ENCODE measurements around the gene FAM53B. TPM values are rescaled to one million over a fixed set of nuclear protein-coding genes. Genes with fewer than 3 reads are reported as not detected.
"Not testable (repeated sequence)": the region's sequence is repeated elsewhere in the genome, so short reads cannot be mapped to it uniquely, and the experiment has no call there.

The FAM53B gene
- total RNA-seq, 4 donors from 2014 or later, result 140 to 253 (median 192) TPM

DNA sequence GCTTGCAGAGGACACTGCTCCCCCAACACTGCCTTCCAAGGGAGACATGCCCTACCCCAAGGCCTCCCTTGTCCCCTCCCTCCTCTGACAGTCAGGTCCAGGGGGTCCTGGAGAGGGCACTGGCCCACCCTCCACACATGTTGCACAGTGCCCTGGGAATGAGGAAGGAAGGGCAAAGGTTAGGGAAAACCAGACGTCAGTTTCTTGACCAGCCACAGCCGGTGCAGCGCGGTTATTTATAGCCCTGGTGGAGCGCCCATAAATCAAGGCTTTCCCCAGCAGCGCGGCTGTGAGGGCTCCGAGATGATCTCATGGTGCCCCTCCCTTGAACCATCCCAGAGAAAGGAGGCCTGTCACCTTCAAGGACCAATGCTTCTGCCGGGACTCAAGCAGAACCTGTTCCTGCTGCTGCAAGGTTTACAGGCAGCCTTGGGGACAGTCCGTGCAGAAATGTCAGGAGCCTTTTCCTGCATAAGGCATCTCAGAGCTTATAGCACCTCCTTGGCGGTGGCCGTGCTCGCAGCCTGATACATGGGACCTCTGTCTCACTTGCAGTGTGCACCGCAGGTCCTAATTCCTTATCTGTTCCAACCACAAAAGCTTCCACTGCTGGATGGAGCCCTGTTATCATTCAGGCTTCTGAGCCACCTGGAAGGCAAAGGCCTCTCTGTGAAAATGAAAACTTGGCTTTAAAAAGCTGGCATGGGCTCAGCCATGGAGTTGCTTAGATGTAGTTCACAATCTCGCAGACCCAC, 155.3 kb downstream of the FAM53B start:
- H3K9me3 ChIP-seq, result no peaks in the 10 kb centered on the region
- intact Hi-C loops (cut with DNase I; ENCODE audit: low total_unique reads), result no loop called here
- no peak overlapping the region for H3K4me3 ChIP-seq
- peak; percentile 70 to 82 for DNase-seq
- in situ Hi-C loops (cut with MboI; ENCODE audit: low sequenced_read_pairs in 4 of 4), result no loop called here
- peaks cover 14 to 20% of the 10 kb centered on the region in 2 donors for H3K4me1 ChIP-seq
- peak; percentile 91 to 95 for ATAC-seq
- peak overlapping the region; percentile 34 to 68 (median 44) for H3K27ac ChIP-seq
- H3K36me3 ChIP-seq, result no peaks in the 10 kb centered on the region
- TF ChIP-seq, protein P1, sequence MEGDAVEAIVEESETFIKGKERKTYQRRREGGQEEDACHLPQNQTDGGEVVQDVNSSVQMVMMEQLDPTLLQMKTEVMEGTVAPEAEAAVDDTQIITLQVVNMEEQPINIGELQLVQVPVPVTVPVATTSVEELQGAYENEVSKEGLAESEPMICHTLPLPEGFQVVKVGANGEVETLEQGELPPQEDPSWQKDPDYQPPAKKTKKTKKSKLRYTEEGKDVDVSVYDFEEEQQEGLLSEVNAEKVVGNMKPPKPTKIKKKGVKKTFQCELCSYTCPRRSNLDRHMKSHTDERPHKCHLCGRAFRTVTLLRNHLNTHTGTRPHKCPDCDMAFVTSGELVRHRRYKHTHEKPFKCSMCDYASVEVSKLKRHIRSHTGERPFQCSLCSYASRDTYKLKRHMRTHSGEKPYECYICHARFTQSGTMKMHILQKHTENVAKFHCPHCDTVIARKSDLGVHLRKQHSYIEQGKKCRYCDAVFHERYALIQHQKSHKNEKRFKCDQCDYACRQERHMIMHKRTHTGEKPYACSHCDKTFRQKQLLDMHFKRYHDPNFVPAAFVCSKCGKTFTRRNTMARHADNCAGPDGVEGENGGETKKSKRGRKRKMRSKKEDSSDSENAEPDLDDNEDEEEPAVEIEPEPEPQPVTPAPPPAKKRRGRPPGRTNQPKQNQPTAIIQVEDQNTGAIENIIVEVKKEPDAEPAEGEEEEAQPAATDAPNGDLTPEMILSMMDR (IDR thresholded peaks at IDR 0.05 in 4 of 5, conservative IDR thresholded peaks at IDR 0.05 in 1 of 5), result no peak
- no peak for TF ChIP-seq POLR2A (IDR thresholded peaks at IDR 0.05)
- H3K27me3 ChIP-seq, result no peaks in the 10 kb centered on the region

DNA sequence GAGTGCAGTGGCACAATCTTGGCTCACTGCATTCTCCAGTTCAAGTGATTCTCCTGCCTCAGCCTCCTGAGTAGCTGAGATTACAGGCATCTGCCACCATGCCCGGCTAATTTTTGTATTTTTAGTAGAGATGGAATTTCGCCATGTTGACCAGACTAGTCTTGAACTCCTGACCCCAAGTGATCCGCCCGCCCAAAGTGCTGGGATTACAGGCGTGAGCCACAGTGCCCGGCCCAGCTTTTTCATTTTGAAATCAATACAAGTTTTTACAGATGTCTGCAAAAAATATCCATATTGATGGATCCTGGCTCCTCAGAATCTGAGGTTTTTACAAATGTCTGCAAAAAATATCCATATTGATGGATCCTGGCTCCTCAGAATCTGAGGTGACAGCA, 155.8 kb downstream of the FAM53B start:
- peak overlapping the region; percentile 34 to 68 (median 44) for H3K27ac ChIP-seq
- intact Hi-C loops (cut with DNase I; ENCODE audit: low total_unique reads), result not testable (repeated sequence)

DNA sequence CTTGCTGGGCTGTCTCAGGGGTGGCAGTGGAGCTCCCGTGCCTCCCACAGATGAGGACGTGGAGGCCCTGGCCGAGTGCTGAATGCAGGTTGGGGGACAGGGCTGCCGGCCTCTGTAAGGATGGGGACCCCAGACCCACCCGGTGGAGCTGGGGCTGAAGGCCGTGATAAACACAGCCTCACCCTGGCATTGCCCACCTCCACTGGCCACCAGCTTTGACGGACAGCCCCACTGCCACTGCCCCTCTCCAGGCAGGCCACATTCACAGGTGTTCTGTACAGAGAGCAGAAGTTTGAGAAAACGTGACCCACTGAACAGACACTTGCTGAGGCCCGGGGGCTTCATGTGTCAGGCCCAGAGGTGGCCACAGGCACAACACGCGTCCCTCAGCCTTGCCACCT, 156.4 kb downstream of the FAM53B start:
- Histone ChIP-seq H3K36me3 (no peaks in the 10 kb centered on the region), H3K9me3 (no peaks in the 10 kb centered on the region), H3K27me3 (no peaks in the 10 kb centered on the region), H3K4me3 (no peak overlapping the region), H3K4me1 (peaks cover 14 to 20% of the 10 kb centered on the region in 2 donors), H3K27ac (no peak overlapping the region)
- ATAC-seq (no peak), DNase-seq (no peak)
- in situ Hi-C loops (cut with MboI; ENCODE audit: low sequenced_read_pairs in 4 of 4) (no loop called here), intact Hi-C loops (cut with DNase I; ENCODE audit: low total_unique reads) (no loop called here)
- no peak for TF ChIP-seq POLR2A (IDR thresholded peaks at IDR 0.05)
- TF ChIP-seq, protein P1 (IDR thresholded peaks at IDR 0.05 in 4 of 5, conservative IDR thresholded peaks at IDR 0.05 in 1 of 5), result no peak

More for the DNA sequence above, 155.8 kb downstream of the FAM53B start:
- H3K27me3 ChIP-seq; in situ Hi-C loops (cut with MboI; ENCODE audit: low sequenced_read_pairs in 4 of 4); H3K9me3 ChIP-seq; ATAC-seq; H3K36me3 ChIP-seq; DNase-seq; H3K4me3 ChIP-seq: not testable (repeated sequence)
- H3K4me1 ChIP-seq, result peaks cover 14 to 20% of the 10 kb centered on the region in 2 donors

DNA sequence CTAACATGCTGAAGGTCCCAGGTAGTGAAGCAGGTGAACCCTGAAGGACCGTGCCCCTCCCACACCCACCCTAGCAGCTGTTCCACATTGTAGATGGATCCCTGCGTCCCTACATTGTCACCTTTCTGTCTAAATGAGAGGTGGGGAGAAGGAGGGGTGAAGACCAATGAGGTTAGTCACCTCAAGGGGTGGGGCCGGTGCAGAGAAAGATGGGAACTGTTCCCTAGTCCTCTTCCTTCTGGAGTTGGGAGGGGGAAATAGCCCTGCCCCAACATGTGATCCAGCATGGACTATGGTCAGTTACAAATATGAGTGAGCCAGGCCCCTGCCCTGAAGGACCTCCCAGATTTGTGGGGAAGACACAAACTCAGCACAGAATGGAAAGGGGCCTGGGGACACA, 158.0 kb downstream of the FAM53B start:
- TF ChIP-seq, protein P1 (IDR thresholded peaks at IDR 0.05 in 4 of 5, conservative IDR thresholded peaks at IDR 0.05 in 1 of 5), result no peak
- no peak for TF ChIP-seq POLR2A (IDR thresholded peaks at IDR 0.05)
- Histone ChIP-seq H3K4me1 (peaks cover 14 to 20% of the 10 kb centered on the region in 2 donors), H3K36me3 (no peaks in the 10 kb centered on the region), H3K4me3 (no peak overlapping the region), H3K27ac (no peak overlapping the region), H3K27me3 (no peaks in the 10 kb centered on the region), H3K9me3 (no peaks in the 10 kb centered on the region)
- DNase-seq (no peak), ATAC-seq (no peak)
- intact Hi-C loops (cut with DNase I; ENCODE audit: low total_unique reads) (no loop called here), in situ Hi-C loops (cut with MboI; ENCODE audit: low sequenced_read_pairs in 4 of 4) (no loop called here)

DNA sequence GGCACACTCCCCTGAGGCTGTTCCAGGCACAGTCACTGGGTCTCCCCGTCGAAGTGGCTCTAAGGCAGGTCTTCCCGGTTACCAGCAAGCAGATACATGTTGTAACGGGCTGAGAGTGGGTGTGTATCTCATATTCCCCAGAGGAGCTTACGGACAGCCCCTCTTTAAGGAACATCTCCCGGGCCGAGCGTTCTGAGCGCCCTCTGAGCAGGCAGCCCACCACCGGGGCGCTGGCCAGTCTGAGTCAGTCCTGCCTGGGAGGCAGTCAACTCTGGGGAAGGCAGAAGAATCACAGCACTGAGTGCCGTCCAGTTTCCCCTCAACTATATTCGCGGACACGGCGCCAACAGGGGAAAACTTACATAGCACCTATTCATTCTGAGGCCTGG, 165.2 kb downstream of the FAM53B start:
- no peak for DNase-seq
- Histone ChIP-seq H3K4me3 (no peak overlapping the region), H3K4me1 (no peaks in the 10 kb centered on the region), H3K36me3 (no peaks in the 10 kb centered on the region), H3K27ac (no peak overlapping the region), H3K27me3 (no peaks in the 10 kb centered on the region), H3K9me3 (no peaks in the 10 kb centered on the region)
- TF ChIP-seq, protein P1 (IDR thresholded peaks at IDR 0.05 in 4 of 5, conservative IDR thresholded peaks at IDR 0.05 in 1 of 5), result no peak
- TF ChIP-seq POLR2A (IDR thresholded peaks at IDR 0.05), result no peak
- intact Hi-C loops (cut with DNase I; ENCODE audit: low total_unique reads) (no loop called here), in situ Hi-C loops (cut with MboI; ENCODE audit: low sequenced_read_pairs in 4 of 4) (no loop called here)
- ATAC-seq, result peak; percentile 14 to 21

All from gastrocnemius medialis (tissue), 4 donors.